ENCODE measurements around the gene C5orf58. TPM values are rescaled to one million over a fixed set of nuclear protein-coding genes. Genes with fewer than 3 reads are reported as not detected.
A peak's percentile ranks its signal among the peaks of the same experiment; 100 is the strongest.

C5orf58 gene
- total and polyA plus RNA-seq, 10 of the 15 experiments (the other 5 are each of a cell fraction or from before 2014, with no cell fraction given): 0.13 to 0.27 (median 0.26) TPM; not detected in 7

DNA sequence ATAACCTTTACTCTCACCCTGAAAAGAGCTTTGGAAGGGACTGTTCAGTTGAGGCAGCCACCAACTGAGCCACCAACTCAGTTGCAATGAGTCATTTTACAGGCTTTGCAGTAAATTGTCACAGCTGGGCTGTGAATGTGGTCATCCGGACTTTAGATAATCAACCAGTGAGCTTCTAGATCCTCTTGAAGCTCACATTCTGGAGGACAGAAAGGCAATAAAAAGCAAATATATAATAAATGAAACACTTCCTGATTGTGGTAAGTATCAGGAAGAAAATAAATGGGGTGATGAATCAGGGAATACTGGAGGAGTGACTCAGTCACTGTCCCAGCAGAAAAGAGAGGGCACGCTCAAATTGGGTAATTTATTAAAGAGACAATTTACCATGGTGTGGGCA is 13.2 kb upstream of the C5orf58 start:
- intact Hi-C loops (cut with micrococcal nuclease; ENCODE audit: unreplicated experiment): no loop called here
- Histone ChIP-seq H3K9me3 (replicated peaks; ENCODE audit: control insufficient read depth, insufficient read depth, low read length) (no peaks in the 10 kb centered on the region), H3K9ac (ENCODE audit: control insufficient read depth, insufficient read depth, low read length) (no peak overlapping the region), H3K36me3 (ENCODE audit: control insufficient read depth in 2 of 2, insufficient read depth in 2 of 2, low read length in 1 of 2) (no peaks in the 10 kb centered on the region), H4K20me1 (ENCODE audit: control insufficient read depth, insufficient read depth) (no peaks in the 10 kb centered on the region), H3K27me3 (replicated peaks in 1 of 2; ENCODE audit: control insufficient read depth in 2 of 2, insufficient read depth in 2 of 2, low read length in 1 of 2) (0 out of 4 replicates have a peak, but pooled peaks cover 0 to 2% of the 10 kb centered on the region in 2 experiments), H2AFZ (ENCODE audit: control insufficient read depth, low read depth, low read length) (no peak overlapping the region), H3K4me1 (ENCODE audit: control insufficient read depth, insufficient read depth, low read length) (no peaks in the 10 kb centered on the region), H3K27ac (ENCODE audit: control insufficient read depth, insufficient read depth) (no peak overlapping the region), H3K4me3 (no peak overlapping the region), H3K79me2 (ENCODE audit: control insufficient read depth, insufficient read depth, low read length) (no peaks in the 10 kb centered on the region), H3K4me2 (ENCODE audit: control insufficient read depth, insufficient read depth) (no peak overlapping the region)
- ChIA-PET RAD21 (ENCODE audit: unreplicated experiment) (interaction anchor here (1.3 kb wide), 1 partner anchor 207 kb away, joined by 3 read pairs; no protein-coding TSS in a partner anchor), CTCF (interaction anchor here (0.8 to 2.2 kb wide), 3 partner anchors 118 to 207 kb away, joined by 7 to 8 read pairs (median 7); no protein-coding TSS in a partner anchor), SMC1A (ENCODE audit: uncharacterized antibody, unreplicated experiment) (interaction anchor here (0.8 to 2.1 kb wide), 6 partner anchors 10 to 202 kb away, joined by 3 to 8 read pairs (median 3); no protein-coding TSS in a partner anchor), POLR2A (no interaction called here)
- 84% methylated on average over 2 of the region's 2 CpGs for WGBS (ENCODE audit: insufficient coverage, insufficient replicate concordance, low lambda C conversion rate, missing lambda C conversion rate)
- no TSS peak for BruUV-seq (replicated peaks)
- ATAC-seq (0 out of 3 replicates have a peak, but pooled peaks have one; percentile 30), DNase-seq (ENCODE audit: low read depth, low spot score) (no peak), FAIRE-seq (no peak)
- TF ChIP-seq, protein P1, sequence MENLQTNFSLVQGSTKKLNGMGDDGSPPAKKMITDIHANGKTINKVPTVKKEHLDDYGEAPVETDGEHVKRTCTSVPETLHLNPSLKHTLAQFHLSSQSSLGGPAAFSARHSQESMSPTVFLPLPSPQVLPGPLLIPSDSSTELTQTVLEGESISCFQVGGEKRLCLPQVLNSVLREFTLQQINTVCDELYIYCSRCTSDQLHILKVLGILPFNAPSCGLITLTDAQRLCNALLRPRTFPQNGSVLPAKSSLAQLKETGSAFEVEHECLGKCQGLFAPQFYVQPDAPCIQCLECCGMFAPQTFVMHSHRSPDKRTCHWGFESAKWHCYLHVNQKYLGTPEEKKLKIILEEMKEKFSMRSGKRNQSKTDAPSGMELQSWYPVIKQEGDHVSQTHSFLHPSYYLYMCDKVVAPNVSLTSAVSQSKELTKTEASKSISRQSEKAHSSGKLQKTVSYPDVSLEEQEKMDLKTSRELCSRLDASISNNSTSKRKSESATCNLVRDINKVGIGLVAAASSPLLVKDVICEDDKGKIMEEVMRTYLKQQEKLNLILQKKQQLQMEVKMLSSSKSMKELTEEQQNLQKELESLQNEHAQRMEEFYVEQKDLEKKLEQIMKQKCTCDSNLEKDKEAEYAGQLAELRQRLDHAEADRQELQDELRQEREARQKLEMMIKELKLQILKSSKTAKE (IDR thresholded peaks at IDR 0.05; ENCODE audit: low read depth, poor library complexity, severe bottlenecking): no peak
- TF ChIP-seq CHD1 (IDR thresholded peaks at IDR 0.05; ENCODE audit: low read depth, low read length) (no peak), ZBED1 (IDR thresholded peaks at IDR 0.05; ENCODE audit: borderline replicate concordance) (no peak)
- in situ Hi-C loops (cut with MboI): loop anchor here (10.0 kb wide), 1 partner anchor 405 kb away; no protein-coding TSS in a partner anchor

DNA sequence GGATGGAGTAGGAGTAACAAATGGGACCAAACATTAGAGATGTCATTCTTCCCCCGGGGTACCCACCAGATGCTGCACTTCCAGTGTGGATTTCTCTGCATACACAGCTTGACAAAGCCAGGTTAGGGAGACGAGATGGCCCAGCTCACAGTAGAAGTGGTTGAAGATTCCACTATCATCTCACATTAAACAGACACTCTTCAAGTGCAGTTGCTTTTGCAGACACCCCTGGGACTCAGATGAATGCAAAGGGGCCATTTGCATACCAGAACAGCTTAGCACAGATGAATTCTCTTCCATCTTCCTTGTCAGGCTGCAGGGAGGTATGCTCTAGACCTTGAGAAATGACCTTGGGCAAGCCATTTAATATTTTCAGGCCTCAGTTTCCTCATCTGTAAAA is 12.6 kb upstream of the C5orf58 start:
- POLR2A ChIA-PET: no interaction called here
- no peak overlapping the region for H3K27ac ChIP-seq (ENCODE audit: control insufficient read depth, insufficient read depth)
- H3K36me3 ChIP-seq (ENCODE audit: control insufficient read depth in 2 of 2, insufficient read depth in 2 of 2, low read length in 1 of 2): no peaks in the 10 kb centered on the region
- no peak overlapping the region for H3K4me3 ChIP-seq
- FAIRE-seq (no peak), DNase-seq (ENCODE audit: low read depth, low spot score) (no peak), ATAC-seq (no peak)
- no peak overlapping the region for H3K4me2 ChIP-seq (ENCODE audit: control insufficient read depth, insufficient read depth)
- H2AFZ ChIP-seq (ENCODE audit: control insufficient read depth, low read depth, low read length): no peak overlapping the region
- H4K20me1 ChIP-seq (ENCODE audit: control insufficient read depth, insufficient read depth): no peaks in the 10 kb centered on the region
- no peaks in the 10 kb centered on the region for H3K79me2 ChIP-seq (ENCODE audit: control insufficient read depth, insufficient read depth, low read length)
- RAD21 ChIA-PET (ENCODE audit: unreplicated experiment): interaction anchor here (0.7 to 1.3 kb wide), 2 partner anchors 38 to 206 kb away, joined by 3 read pairs; no protein-coding TSS in a partner anchor
- intact Hi-C loops (cut with micrococcal nuclease; ENCODE audit: unreplicated experiment) (no loop called here), in situ Hi-C loops (cut with MboI) (loop anchor here (10.0 kb wide), 1 partner anchor 405 kb away; no protein-coding TSS in a partner anchor)
- no peaks in the 10 kb centered on the region for H3K9me3 ChIP-seq (replicated peaks; ENCODE audit: control insufficient read depth, insufficient read depth, low read length)
- H3K4me1 ChIP-seq (ENCODE audit: control insufficient read depth, insufficient read depth, low read length): no peaks in the 10 kb centered on the region
- WGBS (ENCODE audit: insufficient coverage, insufficient replicate concordance, low lambda C conversion rate, missing lambda C conversion rate): 10% methylated on average over 2 of the region's 2 CpGs
- 0 out of 4 replicates have a peak, but pooled peaks cover 0 to 2% of the 10 kb centered on the region in 2 experiments for H3K27me3 ChIP-seq (replicated peaks in 1 of 2; ENCODE audit: control insufficient read depth in 2 of 2, insufficient read depth in 2 of 2, low read length in 1 of 2)
- CTCF ChIA-PET: interaction anchor here (1.0 to 2.2 kb wide), 3 partner anchors 119 to 206 kb away, joined by 4 to 8 read pairs (median 7); no protein-coding TSS in a partner anchor
- SMC1A ChIA-PET (ENCODE audit: uncharacterized antibody, unreplicated experiment): interaction anchor here (0.8 to 1.4 kb wide), 5 partner anchors 11 to 201 kb away, joined by 3 to 4 read pairs (median 3); no protein-coding TSS in a partner anchor
- H3K9ac ChIP-seq (ENCODE audit: control insufficient read depth, insufficient read depth, low read length): no peak overlapping the region
- no TSS peak for BruUV-seq (replicated peaks)
- TF ChIP-seq ZNF207 (IDR thresholded peaks at IDR 0.05; ENCODE audit: borderline replicate concordance) (no peak), ZNF24 (IDR thresholded peaks at IDR 0.05) (no peak), JUNB (IDR thresholded peaks at IDR 0.05) (no peak), ATF7 (IDR thresholded peaks at IDR 0.05; ENCODE audit: low read depth) (no peak), WRNIP1 (IDR thresholded peaks at IDR 0.05; ENCODE audit: borderline replicate concordance, low read depth, low read length) (no peak), EGR1 (IDR thresholded peaks at IDR 0.05; ENCODE audit: borderline replicate concordance in 1 of 2, low read depth in 2 of 2, low read length in 2 of 2) (no peak), CEBPB (IDR thresholded peaks at IDR 0.05; ENCODE audit: borderline replicate concordance in 1 of 2, low read depth in 2 of 2, low read length in 2 of 2) (no peak), TARDBP (IDR thresholded peaks at IDR 0.05; ENCODE audit: borderline replicate concordance) (no peak), IRF4 (IDR thresholded peaks at IDR 0.05; ENCODE audit: low read depth, low read length) (no peak), YY1 (IDR thresholded peaks at IDR 0.05; ENCODE audit: low read depth, low read length) (no peak)
- TF ChIP-seq, protein P2, sequence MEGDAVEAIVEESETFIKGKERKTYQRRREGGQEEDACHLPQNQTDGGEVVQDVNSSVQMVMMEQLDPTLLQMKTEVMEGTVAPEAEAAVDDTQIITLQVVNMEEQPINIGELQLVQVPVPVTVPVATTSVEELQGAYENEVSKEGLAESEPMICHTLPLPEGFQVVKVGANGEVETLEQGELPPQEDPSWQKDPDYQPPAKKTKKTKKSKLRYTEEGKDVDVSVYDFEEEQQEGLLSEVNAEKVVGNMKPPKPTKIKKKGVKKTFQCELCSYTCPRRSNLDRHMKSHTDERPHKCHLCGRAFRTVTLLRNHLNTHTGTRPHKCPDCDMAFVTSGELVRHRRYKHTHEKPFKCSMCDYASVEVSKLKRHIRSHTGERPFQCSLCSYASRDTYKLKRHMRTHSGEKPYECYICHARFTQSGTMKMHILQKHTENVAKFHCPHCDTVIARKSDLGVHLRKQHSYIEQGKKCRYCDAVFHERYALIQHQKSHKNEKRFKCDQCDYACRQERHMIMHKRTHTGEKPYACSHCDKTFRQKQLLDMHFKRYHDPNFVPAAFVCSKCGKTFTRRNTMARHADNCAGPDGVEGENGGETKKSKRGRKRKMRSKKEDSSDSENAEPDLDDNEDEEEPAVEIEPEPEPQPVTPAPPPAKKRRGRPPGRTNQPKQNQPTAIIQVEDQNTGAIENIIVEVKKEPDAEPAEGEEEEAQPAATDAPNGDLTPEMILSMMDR (IDR thresholded peaks at IDR 0.05 in 2 of 3, conservative IDR thresholded peaks at IDR 0.05 in 1 of 3; ENCODE audit: control insufficient read depth in 2 of 3, extremely low read depth in 1 of 3, insufficient read depth in 1 of 3, low read depth in 3 of 3, low read length in 3 of 3): no peak

All from GM12878 (cell line).